RKO (cell line): ENCODE results near the gene GCK.

Experiments
- DNase-seq: peaks from one replicate; pipeline ENCODE4 v3.0.0-alpha.2; 2016; ENCODE audit warnings: low spot score

The GCK gene

GRCh38 chr7:44189286-44189992, at the start of gene GCK:
GCK (minus strand) TSS chr7:44189439; CDS start chr7:44188953, 486 bp downstream.
- no peak for DNase-seq

- no peak for DNase-seq
These were observed 49.0 kb upstream of the GCK start for GRCh38 chr7:44238116-44238695.

DNA sequence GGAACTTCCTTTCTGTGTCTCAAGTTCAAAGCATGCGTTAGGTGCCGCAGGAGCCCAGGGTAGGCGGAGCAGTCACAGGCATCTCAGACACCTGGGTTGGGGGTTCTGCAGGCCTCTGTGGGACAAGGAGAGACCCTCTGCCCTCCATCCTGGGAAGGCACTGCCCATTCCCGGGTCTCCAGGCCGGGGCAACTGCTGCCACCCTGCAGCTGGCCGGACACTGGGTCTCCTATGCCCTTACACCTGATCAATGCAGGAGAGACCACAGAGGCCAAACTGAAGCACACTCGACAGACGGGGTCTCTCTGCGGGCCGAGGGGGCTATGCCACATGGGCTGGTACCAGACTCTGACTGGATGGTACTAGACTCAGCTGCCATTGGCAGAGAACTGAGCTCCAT, 48.5 kb upstream of the GCK start:
- no peak for DNase-seq

DNA sequence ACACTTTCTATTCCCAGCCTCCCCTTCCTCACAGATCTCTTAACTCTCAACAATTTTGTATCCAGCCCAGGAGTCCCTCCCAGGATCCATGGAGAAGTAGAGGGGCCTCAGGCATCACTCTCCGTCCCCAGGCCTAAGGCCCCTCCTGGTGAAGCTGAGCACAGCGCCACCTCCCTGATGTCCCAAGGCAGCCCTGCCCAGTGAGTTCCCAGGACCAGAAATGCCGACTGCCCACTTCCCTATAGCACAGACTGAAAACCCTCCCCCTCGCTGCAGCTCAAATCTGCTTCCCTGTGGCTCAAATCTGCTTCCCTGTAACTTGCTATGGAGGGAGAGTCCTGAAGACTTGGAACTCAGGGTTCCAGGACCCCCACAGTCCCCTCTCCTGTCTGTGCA, 47.1 kb upstream of the GCK start:
- no peak for DNase-seq

DNA sequence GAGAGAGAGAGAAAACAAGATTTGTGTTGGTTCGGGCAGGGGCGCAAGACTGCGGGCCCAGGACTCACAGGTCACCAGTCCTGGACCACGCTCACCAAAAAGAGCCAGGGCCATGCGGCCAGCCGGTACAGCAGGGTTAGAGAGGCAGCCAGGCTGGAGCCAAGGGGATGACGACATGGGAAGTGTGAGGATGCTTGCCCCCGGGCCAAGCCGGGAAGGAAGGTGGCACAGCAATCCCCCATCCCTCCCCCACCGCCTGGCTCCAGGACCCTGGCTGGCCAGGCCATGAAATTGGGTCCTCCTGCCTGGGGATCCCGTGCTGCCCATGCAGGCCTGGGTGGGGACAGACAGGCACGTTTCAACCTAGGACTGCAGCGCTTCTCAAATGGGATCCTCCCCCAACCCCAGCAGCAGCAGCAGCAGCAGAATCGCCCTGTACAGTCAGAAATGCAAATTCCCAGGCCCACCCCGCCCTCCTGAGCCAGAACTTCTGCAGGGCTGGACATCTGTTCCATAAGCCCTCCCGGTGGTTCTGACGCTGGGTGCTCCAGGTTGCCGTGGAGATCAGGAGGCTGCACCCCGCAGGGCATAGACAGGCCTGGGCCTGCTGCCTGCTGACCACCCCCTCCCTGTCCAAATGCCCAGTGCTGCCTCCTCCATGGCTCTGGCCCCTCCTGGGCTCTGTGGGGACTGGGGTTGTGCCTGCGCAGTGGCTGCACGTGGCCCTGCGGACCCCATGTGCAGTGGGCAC, 46.5 kb upstream of the GCK start:
- DNase-seq: no peak

DNA sequence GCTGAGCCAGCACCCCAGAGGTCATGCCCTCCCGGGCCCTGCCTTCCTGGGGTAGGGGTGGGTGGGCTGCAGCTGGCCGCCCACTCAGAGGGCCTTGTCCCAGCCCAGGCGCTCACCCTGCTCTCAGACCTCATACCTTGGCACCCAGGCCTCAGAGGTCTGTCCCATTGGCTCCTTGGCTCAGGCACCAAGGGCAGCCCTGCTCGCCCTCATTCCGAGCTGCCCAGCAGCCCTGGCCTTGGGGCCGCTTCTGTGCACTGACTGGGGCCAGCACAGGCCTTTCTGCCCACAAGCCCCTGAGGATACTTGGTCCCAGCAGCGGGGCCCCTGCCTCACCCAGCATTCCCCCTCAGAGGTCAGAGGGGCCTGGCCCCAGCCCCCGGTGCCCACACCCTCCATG, 45.8 kb upstream of the GCK start:
- no peak for DNase-seq

DNA sequence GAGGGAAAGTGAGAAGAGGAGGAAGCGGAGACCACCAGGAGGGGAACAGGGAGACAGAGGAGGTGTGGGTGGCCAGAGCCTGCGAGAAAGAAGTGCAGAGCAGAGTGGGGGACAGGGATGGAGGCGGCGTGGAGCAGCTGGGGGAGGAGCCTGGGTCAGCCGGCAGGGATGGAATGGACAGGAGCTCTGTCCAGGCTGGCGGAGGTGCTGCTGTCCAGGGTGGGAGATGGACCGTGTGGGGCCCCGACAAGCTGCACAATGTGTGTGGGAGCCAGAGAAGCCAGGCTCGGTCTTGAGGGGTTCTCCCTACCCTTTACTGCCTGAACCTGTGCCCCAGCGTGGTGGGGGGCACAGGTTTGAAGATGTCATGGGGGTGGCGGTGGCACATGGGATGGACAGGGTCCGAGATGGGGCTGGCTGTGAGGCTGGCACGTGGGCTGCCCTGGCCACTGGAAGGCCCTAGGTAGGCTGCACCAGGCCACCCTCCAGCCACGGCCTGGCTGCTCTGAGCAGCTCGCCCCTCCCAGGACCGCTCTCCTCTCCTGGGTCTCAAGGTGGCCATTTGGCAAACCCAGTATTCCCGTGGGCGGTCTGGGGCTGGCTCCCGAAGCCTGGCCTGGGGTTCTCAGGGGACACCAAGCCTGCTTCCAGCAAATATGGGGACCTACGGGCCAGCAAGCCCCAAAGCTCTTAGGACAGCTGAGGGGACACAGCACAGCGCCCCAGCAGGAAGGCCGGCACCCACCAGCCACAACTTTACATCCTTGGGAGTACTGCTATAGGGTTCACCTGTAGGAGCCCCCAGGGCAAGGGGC, 43.9 kb upstream of the GCK start:
- no peak for DNase-seq

- no peak for DNase-seq
These were observed 43.2 kb upstream of the GCK start for GRCh38 chr7:44232396-44232795.

GRCh38 chr7:44231088-44231487, 41.8 kb upstream of the GCK start:
- no peak for DNase-seq

GRCh38 chr7:44230286-44230685, 41.0 kb upstream of the GCK start:
- no peak for DNase-seq

GRCh38 chr7:44229546-44230105, 40.4 kb upstream of the GCK start:
- DNase-seq: no peak

GRCh38 chr7:44228571-44229350, 39.5 kb upstream of the GCK start:
- DNase-seq: no peak

DNA sequence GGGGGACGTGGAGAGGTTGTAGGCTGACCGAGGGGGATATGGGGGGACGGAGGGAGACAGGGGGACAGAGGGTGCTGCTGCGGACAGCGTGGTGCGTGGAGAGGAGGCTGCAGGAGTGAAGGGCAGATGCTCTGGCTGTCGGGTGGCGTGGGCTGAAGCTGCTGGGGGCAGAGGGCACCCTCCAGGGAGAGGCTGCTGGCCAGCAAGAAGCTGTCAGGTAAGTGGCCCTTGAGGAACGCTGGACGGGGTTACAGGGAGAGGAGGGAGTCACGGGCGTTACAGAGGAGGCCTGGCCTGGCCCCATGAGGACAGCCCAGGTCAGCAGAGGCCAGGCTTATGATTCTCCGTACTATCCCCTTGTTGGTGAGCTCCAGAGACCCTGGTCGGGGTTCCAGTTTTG, 38.7 kb upstream of the GCK start:
- no peak for DNase-seq

- DNase-seq: no peak
These were observed 37.1 kb upstream of the GCK start for GRCh38 chr7:44226396-44226753.

DNA sequence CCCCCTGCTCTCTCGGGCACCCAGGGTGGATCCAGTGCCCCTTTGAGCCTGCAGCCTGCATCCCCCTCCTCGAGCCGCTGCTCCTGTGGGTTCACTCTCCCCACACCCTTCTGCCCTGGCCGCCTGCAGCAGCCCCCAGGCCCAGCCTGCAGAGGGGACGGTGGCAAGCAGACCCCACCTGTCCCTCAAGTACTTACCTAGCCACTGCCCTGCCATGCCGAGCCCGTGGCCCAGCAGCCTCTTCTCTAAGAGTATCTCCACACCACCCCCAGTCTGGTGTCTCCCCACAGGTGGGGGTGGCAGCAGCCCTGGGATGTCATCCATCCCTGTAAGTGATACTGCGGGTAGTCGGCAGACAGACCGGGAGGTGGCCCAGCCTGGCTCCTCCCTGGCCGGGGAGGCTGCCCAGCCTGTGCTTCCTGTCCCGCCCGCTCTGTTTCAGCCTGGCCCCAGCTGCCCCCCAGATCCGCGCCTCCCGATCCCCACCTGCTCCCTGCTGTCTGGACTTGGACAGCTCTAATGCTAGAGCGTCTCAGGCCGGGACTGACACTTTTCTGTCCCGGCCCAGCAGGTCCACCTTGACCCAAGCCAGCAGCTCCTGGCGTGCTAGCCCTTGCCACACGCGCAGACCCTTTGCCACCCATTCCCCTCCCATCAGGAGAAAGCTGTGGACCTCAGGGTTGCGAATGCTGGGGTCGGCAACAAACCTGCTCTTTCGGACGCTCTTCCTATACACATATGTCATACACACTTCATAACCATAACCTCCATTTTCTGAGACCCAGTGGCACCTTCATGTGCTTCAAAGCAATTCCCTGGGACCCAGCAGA, 36.5 kb upstream of the GCK start:
- no peak for DNase-seq

- no peak for DNase-seq
These were observed 35.8 kb upstream of the GCK start for GRCh38 chr7:44224974-44225565.

DNA sequence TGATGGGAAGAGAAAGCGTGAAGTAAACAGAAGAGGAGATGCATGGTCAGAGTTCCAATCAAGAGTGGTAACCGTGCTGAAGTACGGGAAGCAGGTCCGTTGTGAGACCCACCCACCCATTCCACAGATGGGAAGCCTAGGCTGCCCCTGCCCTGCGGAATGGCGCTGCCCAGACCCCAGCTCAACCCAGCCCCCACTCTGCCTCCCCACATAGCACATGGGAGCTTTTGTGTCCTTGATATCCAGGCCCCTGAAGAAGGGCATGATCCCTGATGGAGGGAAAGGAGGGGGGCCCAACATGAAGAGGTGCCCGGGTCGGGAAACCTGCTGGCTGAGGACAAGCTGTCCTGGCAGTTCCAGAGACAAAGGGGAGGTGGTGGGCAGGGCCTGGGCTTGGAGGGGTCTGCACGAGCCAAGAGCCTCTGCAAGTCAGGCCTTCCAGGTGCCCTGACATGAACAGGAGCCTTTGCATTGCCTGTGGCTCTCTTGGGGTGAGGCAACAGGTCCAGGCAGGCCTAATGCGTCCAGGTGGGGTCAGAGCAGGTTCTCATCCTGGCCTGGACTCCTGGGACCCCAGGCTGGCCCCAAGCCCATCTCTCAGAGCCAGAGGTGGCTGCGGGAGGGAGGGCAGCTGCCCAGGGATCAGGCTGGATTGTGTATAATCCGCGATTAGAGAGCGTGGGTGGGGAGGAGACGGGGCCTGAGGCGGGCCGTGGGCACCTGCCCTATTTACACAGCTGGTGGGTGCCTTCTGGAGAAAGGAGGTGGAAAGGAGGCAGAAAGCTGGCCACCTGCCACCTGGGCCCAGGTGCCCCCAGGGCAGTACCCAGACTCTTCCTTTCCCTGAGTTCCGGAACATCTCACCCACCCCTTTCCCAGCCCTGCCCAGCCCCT, 35.1 kb upstream of the GCK start:
- no peak for DNase-seq

DNA sequence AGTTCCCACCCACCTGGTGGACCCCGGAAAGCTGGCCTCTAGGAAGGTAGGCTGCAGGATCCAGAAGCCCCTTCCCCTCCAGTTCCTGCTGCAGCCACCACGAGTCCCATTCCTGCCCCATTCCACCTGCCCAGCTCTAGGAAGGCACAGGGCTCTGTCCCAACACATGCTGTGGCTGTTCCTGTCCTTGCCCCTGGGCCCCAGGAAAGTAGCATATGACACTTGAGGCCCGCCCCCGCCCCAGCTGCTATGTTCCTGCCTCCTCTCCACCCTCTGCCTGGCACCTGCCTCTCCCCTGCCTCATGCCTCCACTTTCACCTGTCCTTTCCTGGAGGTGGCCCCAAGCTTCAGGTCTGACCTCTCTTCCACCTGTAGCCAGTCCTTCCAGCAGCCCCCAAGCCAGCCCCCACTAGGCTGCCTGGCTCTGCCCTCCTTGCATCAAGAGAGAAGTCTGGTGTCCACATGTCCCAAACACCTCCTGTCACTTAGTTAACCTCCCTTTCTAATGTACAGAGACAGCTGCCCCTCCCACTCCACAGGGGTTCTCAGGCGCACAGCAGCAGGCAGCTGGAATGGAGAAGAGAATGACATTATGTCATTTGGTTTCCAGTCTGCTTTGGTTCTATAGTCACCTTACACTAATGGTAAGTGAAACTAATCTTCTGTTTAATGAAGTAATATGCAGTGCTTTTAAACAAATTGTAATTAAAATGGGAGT, 34.3 kb upstream of the GCK start:
- DNase-seq: no peak
